ENCODE measurements around the gene ZNF621. TPM values are rescaled to one million over a fixed set of nuclear protein-coding genes. Genes with fewer than 3 reads are reported as not detected.

The ZNF621 gene
- total and polyA plus RNA-seq, 3 donors from 2014 or later = 17.2 to 19.7 (median 19.0) TPM

- H3K4me1 ChIP-seq = peaks cover 13% of the 10 kb centered on the region
- H3K36me3 ChIP-seq (ENCODE audit: low read depth, missing control alignments) = no peaks in the 10 kb centered on the region
- no peaks in the 10 kb centered on the region for H3K27me3 ChIP-seq
- WGBS, 2 donors = 38 to 55% methylated on average over 5 of the region's 5 CpGs
- no peaks in the 10 kb centered on the region for H3K9me3 ChIP-seq
- H3K4me3 ChIP-seq = peak overlapping the region in 1 of 2 donors; percentile 71
- intact Hi-C loops (cut with DNase I; ENCODE audit: low total_unique reads) = no loop called here
- TF ChIP-seq POLR2A (IDR thresholded peaks at IDR 0.05) = no peak
- no peak for TF ChIP-seq CTCF (IDR thresholded peaks at IDR 0.05)
- no peak for DNase-seq
- peak overlapping the region in 1 of 2 donors; percentile 43 for H3K27ac ChIP-seq
These were observed 19.9 kb upstream of the ZNF621 start for GRCh38 chr3:40504636-40505430.

GRCh38 chr3:40505599-40506462 lies 18.9 kb upstream of the ZNF621 start, which contains the start of gene ZNF620:
Gene ZNF620, plus strand, starts transcription at chr3:40506039. Its CDS starts 314 bp downstream, at chr3:40506353.
- DNase-seq = peak; percentile 90
- intact Hi-C loops (cut with DNase I; ENCODE audit: low total_unique reads) = no loop called here
- Histone ChIP-seq H3K27me3 (no peaks in the 10 kb centered on the region), H3K4me3 (peak within 1 kb of the TSS; percentile 63 to 71), H3K9me3 (no peaks in the 10 kb centered on the region), H3K4me1 (peaks cover 13% of the 10 kb centered on the region), H3K36me3 (ENCODE audit: low read depth, missing control alignments) (no peaks in the 10 kb centered on the region), H3K27ac (peak within 1 kb of the TSS; percentile 22 to 63)
- 4 to 7% methylated on average over 30 to 44 of the region's 44 CpGs for WGBS, 2 donors
- no peak for TF ChIP-seq CTCF (IDR thresholded peaks at IDR 0.05)

DNA sequence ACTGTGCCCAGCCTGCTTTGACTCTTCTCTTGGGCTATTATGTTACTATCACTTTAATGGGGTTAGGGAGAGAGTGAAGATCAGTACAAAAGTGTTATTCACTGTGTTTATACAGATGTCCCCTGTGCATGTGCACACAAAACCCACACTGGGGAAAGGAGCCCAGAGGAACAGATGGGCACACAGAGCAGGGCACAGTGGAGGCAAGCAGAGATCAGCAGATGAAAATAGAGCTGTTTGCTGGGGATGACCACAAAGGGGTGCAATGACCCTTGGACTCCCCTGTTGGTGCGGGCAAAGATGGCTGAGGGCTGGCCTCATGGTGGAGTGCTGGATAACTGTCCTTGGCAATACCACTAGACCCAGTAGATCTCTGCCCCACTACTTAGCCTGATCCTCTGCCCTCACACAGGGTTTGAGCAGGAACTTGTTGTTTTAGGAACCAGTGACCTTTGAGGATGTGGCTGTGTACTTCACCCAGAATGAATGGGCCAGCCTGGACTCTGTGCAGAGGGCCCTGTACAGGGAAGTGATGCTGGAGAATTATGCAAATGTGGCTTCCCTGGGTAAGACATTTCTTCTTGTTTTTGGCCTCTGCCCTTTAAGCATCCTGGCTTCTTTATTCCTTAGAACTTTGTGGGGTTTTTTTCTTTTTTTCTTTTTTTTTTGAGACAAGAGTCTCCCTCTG lies 13.6 kb upstream of the ZNF621 start:
- Histone ChIP-seq H3K9me3 (no peaks in the 10 kb centered on the region), H3K36me3 (ENCODE audit: low read depth, missing control alignments) (no peaks in the 10 kb centered on the region), H3K27me3 (no peaks in the 10 kb centered on the region), H3K27ac (no peak overlapping the region), H3K4me3 (no peak overlapping the region), H3K4me1 (peaks cover 3% of the 10 kb centered on the region)
- intact Hi-C loops (cut with DNase I; ENCODE audit: low total_unique reads) = no loop called here
- no peak for DNase-seq
- TF ChIP-seq POLR2A (IDR thresholded peaks at IDR 0.05) (no peak), CTCF (IDR thresholded peaks at IDR 0.05) (no peak)
- 100% methylated on average over 1 of the region's 1 CpG for WGBS, 2 donors

- H3K27ac ChIP-seq = no peak overlapping the region
- no peaks in the 10 kb centered on the region for H3K27me3 ChIP-seq
- TF ChIP-seq POLR2A (IDR thresholded peaks at IDR 0.05) (no peak), CTCF (IDR thresholded peaks at IDR 0.05) (no peak)
- no peaks in the 10 kb centered on the region for H3K4me1 ChIP-seq
- H3K36me3 ChIP-seq (ENCODE audit: low read depth, missing control alignments) = no peaks in the 10 kb centered on the region
- 87 to 90% methylated on average over 5 of the region's 5 CpGs for WGBS, 2 donors
- no peak for DNase-seq
- no peak overlapping the region for H3K4me3 ChIP-seq
- intact Hi-C loops (cut with DNase I; ENCODE audit: low total_unique reads) = no loop called here
- H3K9me3 ChIP-seq = no peaks in the 10 kb centered on the region
These were observed 8.6 kb upstream of the ZNF621 start for GRCh38 chr3:40516201-40516600.
